NCI-H1694 (cell line): ENCODE data around the gene ESCO1.

ENCODE experiments used
- DNase-seq: peaks from one replicate; lab custom pipeline; 2025; lab: John Stamatoyannopoulos, UW

Gene ESCO1

DNA sequence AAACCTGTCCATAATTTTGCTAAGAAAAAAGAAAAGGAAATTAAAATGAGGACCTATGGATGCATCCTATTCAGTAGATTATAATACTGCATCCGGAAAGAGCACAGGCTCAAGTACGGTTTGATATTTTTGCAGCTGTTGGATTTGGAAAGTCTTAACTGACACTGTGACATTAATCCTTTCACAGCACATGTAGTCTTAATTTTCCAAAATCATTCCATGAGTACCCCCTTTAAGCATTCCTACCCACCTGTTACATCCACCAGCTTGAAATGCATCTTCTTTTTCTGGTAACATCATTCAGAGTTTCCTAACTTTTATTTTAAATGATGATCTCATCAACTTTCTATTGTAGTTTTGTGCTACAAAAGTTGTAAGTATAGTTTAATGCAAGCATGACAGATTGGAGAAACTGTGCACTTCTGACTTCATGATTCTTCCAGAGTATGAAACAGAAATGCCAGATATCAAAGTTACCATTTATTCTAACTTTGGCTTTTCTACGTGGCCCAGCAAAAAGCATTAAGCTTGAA is 113.5 kb downstream of the ESCO1 start:
- DNase-seq, result no peak

- no peak for DNase-seq
These were observed 115.5 kb downstream of the ESCO1 start for GRCh38 chr18:21484851-21485636.

DNA sequence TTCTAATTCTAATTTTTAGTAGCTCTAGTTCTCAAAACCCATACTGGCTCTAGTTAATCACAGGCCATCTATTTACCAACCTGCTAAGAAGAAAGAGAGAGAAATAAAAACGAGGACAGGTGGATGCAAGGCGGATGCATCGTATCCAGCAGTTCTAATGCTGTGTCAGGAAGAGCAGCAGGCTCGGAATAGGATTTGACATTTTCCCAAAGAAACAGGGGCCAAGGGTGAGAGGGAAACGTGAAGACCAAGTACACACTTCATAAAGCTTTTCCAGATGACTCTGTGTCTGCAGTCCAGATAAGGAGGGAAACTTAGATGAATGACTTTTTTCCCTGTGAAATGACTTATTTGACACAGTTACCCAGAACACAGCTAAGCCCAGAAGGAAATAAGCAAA is 117.5 kb downstream of the ESCO1 start:
- DNase-seq, result no peak

DNA sequence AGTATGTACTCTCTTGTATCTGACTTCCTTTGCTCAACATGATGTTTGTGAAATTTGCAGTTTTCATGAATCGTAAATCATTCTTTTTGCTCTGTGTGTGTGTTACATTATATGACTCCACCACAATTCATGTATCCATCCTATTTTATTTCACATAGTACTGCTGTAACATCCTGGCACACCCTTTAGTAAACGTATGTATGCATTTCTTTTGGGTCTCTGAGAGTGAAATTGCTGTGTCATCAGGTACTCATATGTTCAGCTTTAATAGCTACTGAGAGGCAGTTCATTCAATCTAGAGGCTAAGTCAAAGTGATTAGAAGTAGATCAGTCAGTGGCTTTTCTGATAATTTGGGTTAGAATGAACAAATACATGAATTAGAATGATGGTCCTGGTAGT is 118.8 kb downstream of the ESCO1 start:
- no peak for DNase-seq

- no peak for DNase-seq
These were observed 120.8 kb downstream of the ESCO1 start for GRCh38 chr18:21479721-21480120.
